Endothelial cell of umbilical vein (primary cell): ENCODE data around the gene KHSRP.

Experiments used
- CTCF ChIP-seq, 2 donors: IDR thresholded peaks; 1 replicate in 1 of 2; 2 replicates in 1 of 2; pipeline ENCODE4 v1.5.1; 2011; ENCODE audit warnings: low read length in 2 of 2, mild to moderate bottlenecking in 2 of 2, moderate library complexity in 2 of 2, control low read depth in 1 of 2, inconsistent platforms in 1 of 2, low read depth in 1 of 2; ENCODE audit not compliant: insufficient read depth in 1 of 2; ENCODE audit errors: extremely low read depth in 1 of 2
- EZH2 ChIP-seq: IDR thresholded peaks from 2 replicates; pipeline ENCODE4 v1.6.1; 2012; ENCODE audit warnings: borderline replicate concordance, low read depth, mild to moderate bottlenecking, moderate library complexity, low read length, inconsistent platforms; ENCODE audit not compliant: severe bottlenecking
- MAX ChIP-seq: IDR thresholded peaks from 2 replicates; pipeline ENCODE4 v1.6.1; 2011; ENCODE audit not compliant: insufficient read depth, insufficient read length
- POLR2A ChIP-seq: IDR thresholded peaks from 2 replicates; pipeline ENCODE4 v1.6.1; 2012; ENCODE audit warnings: low read depth, mild to moderate bottlenecking, control low read depth, low read length

- TF ChIP-seq CTCF (IDR thresholded peaks at IDR 0.05; ENCODE audit: extremely low read depth in 1 of 2, insufficient read depth in 1 of 2, low read depth in 1 of 2, low read length in 2 of 2) (no peak), MAX (no peak), EZH2 (no peak), POLR2A (no peak)
Measured at GRCh38 chr19:6442087-6442688, 17.6 kb upstream of the KHSRP start.
